Placental epithelial cell (primary cell): ENCODE measurements around the gene RAB13. TPM values are rescaled to one million over a fixed set of nuclear protein-coding genes. Genes with fewer than 3 reads are reported as not detected.

Experiments used
- small RNA-seq: library from RNA; depleted of rRNA; stranded (forward); fragments of <200 nt; gene quantifications from one replicate; pipeline ENCODE3, GENCODE V24; 2012
- total RNA-seq: library from RNA; depleted of rRNA; stranded (reverse); fragments of >200 nt; gene quantifications from 2 replicates; pipeline ENCODE4 v1.2.3, GENCODE V29; 2012

Gene RAB13
- total RNA-seq = 34.9 and 82.1 TPM in 2 replicates

DNA sequence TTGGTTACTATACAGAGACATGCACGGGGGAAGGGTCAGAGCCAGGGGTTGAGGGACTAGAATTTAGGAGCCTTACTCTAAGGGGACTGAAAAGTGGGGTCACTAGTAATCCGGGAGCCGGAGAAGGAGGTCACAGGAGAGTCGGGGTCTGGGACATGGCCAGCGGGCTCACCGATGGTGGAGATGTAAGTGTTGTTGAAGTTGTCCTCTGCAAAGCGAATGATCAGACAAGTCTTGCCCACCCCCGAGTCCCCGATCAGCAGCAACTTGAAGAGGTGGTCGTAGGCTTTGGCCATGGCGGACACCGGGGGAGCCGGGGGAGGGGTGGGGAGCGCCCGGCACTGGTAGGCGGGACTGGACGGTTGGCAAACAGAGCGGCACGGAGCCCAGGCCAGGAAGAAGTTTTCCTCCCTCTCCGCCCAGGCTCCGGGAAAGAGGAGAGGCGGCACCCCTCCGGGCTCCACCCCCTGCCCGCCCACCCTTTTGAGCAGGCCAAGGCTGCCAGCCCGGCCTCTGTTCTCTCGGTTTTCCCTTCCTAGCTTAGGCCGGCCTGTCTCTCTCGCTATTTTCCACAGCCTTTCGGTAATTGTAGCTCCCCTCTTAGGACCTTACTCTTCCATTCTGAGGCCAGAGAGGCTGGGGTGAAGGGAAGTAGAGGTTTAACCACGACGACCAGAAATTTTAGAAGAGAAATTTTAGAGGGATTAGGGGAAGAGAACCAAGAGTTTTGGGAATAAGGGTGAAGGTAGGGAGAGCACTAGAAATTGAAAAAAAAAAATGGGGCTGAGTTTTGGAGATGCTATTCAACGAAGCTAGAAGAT, at the start of gene RAB13:
Gene RAB13, minus strand, starts transcription at position 399 of the 821 bp plus-strand sequence. Its CDS starts 103 bp downstream, at position 296.

DNA sequence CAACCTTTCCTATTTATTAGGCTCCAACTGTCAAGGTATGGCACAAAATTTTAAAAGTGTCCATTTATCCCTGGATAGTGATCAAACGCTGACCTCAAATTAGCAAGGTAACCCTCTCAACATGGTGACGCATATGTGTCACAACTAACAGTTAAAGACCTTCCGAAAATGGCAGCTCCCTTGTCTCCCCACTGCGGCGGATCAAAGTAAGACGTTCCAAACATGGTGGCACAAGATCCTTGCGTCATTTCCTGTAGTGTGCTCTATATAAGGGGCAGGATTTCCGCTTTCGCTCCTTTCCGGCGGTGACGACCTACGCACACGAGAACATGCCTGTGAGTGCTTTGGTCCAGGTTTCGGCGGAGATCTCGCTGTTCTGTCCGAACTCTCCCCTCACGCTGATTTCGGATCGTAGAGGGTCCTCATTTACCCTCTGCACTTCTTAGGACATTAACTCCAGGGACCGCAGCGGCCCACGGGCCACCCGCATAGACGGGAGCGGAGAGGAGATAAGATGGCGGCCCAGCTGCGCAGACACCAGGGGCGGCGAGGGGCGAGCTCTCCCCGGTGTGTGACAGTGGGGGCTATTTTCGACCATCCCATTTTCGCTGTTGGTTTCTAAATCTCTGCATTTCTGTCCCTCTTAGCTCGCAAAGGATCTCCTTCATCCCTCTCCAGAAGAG, 4.5 kb upstream of the RAB13 start, which contains the start of gene RPS27:
Gene RPS27, plus strand, starts transcription at position 295 of the 683 bp plus-strand sequence. Its CDS starts 35 bp downstream, at position 330.

DNA sequence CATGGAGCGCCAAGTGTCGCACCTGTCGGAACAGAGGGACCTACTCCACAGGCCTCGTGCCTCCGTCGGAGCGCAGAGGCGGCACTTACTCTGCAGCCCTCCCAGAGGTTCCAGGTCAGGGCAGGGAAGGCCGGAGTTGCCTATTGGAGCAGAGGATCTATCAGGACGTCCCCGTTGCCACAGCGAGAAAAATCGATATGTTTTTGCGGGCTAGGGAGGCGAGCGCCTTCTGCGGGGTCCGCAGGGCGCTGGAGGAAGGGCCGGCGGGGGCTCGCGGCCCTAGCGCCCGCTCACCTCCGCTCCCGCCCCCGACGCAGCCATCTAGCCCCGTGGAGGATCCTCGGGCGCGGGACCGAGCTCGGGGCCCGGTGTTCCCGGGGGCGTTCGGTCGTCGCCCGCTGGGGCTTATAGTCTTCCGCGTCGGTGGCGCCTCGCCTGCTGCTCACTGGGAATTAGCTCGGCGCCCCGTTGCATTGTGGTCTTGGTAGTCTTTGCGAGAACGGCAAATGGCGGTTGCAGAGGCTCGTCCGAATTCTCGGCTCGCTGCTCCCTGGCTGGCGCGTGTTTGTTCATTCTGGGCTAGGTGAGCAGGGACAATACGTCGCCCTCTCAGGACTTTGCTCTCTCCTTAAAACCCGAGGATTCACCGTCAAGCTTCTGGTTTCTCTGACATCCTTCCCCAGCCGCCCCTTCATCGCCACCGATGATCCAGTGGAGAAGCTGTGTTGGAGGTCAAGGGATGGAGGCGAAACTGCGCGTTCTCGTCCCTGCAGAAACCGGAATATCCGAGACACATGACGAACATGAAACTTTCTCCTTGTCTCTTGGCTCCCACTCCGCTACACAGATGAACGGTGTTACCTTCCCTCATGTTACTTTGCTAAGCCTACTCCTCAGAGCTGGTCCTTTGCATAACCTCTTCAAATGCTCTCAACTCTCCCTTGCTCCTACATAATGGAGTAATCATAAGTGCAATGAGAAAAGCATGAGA, 8.6 kb downstream of the RAB13 start, which contains the start of gene JTB:
Gene JTB, minus strand, starts transcription at position 425 of the 991 bp plus-strand sequence. Its CDS starts 422 bp downstream, at position 3.

DNA sequence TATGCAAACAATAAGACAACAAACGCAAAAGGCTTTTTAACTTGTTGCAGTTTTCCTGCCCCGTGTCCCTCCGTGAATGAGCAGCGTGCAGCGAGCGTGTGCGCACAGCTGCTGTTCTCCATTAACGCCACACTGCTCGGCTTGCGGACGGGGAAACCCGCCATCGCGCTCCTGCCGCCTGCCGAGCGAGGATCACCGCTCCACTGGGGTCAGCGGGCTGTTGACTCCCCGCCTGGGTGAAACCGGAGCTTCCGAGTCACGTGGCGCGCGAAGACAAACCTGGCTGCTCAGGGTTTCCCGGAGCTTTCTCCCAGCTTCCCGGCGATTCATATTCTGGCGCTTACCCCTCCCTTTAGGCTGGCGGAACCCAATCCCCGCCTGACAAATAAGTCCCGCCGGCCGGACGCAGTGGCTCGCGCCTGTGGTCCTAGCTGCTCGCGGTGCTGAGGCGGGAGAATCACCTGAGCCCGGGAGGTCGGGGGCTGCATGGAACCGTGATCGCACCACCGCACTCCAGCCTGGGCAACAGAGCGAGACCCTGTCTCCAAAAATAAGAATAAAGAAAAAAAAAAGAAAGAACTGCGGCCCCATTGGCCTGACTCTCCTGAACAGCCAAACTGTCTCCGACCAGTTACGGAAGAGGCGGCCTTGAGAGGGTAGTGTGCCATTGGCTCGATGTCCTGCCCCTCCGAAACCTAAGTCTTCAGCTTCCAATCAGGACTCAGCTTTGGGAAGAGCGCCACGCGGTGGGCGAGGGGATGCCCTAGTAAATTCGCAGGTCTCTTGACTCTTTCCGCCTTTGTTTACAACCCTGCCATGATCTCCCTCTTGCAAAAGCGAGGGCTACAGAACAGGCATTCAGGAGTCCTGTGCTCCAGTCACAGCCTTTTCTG, 18.8 kb downstream of the RAB13 start, which contains the start of gene CREB3L4:
Gene CREB3L4, plus strand, starts transcription at position 796 of the 893 bp plus-strand sequence. CDS start 624 bp downstream, outside the sequence.

DNA sequence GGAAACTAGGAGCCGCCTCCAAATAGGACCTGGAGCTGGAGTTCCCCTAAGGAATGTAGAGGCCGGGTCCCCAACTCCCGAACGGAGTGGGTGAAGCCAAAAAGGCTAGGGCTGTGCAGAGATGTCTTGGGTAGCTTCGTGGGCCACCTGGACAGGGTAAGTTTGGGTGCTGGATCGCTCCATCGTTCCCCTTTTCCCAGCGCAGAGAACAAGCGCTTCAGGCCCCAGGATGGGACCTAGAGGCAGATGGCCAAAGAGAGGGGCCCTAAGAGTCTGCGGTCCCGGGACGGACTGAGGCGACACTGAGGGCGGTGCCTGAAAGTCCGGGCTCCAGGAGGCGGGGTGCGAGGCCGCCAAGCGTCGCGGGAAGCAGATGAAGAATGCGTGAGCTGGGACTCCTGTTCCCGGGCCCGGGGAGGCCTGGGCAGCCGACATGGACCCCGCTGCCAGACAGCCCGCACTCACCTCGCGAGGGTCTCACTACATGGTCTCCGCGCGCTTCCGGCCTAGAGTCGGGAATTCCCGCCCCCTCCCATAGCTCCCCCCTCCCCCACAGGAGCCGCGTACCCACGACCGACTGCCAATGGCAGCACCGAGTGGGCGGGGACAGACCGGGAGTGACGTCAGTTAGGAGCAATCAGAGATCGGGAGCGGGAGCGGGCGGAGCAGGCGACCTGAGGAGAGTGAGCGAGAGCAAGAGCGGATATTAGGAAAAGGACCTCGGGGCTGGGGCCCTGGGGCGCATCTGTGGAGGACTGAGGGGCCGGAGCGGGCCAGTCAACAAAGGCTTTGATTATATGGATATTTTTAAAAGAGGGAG, 22.9 kb downstream of the RAB13 start, which contains the start of gene SLC39A1:
Gene SLC39A1, minus strand, starts transcription at position 508 of the 820 bp plus-strand sequence. CDS start 822 bp downstream, outside the sequence.

DNA sequence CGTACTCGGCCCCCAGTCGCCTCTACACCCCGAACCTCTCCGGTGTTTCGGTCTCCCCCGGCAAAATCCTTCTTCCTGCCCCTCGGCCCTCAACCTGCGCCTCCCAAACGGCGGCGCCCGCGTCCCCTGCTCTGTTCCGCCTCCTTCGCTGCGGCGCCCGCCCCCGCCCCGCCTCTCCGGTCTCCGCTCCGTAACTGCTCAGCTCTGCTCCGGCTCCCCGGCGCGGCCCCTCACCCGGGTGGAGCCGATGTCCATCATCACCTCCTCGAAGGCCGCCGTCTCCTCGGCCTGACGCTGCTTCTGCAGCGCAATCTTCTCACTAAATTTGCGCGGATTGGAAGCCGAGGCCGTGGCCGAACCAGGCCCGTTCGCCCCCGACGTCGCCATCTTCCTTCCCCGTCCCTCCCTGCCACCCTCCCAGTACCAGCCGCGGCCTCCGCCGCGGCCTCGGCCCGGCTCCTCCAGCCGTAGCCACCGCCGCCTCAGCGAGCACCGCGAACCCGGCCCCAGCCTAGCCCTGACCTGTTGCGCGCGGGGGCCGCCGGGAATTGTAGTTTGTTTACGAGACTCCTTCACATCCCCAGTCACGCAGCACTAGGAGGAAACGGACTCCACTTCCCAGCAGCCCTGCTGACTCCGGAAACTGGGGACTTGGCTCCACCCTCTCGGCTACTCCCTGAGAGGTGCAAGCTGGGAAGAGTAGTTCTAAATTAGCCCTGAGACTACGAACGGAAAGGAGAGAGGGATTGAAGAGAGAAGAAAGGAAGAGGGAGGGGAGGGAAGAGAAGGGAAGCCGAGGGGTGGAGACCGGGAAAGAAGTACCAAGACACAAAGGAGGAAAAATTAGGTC, 27.8 kb downstream of the RAB13 start, which contains the start of gene CRTC2:
Gene CRTC2, minus strand, starts transcription at position 502 of the 850 bp plus-strand sequence. Its CDS starts 115 bp downstream, at position 387.

DNA sequence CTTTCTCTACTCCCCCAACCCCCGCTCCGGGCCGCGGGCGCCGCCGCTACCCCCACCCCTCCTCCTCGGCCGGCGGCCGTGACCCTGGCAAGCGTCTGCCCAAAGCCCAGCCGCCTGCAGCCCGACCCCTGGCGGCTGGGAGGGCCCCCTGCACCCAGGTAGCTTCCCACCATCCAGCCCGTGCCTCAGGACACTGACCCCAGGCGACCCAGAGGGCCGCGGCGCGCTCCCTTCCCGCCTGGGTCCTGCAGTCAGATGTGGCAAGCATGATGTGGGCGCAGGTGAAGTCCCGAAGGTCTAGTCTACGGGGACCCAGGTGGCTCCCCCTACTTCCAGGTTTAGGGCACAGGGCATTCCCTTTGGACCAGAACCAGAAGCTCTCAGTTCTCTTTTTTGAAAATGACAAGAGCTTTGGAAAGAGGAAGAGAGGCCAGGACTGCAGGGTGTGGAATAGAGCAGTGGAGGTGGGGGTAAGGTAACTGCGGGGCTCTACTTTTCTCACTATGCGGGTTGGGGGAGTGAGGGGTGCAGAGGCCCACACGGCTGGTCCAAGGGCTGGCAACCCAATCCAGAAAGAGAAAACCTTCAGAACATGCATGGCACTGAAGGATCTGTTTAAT, 39.4 kb downstream of the RAB13 start, which contains the start of gene DENND4B:
Gene DENND4B, minus strand, starts transcription at position 97 of the 620 bp plus-strand sequence. CDS start 2,344 bp downstream, outside the sequence.

Small RNAs within 50 kb of the gene (small RNA-seq; reads per million reads assigned to genes)
- gene MIR6737 = not detected

Other genes with a start within 250 kb of the RAB13 start
- gene SLC27A3, start 210.9 kb downstream of the RAB13 start, total RNA-seq = 23.9 and 24.5 TPM in 2 replicates
- 8.6 and 9.0 TPM in 2 replicates for gene GATAD2B, start 63.4 kb downstream of the RAB13 start, total RNA-seq
- gene DENND4B, start 39.6 kb downstream of the RAB13 start, total RNA-seq = 18.4 and 27.9 TPM in 2 replicates
- 7.9 and 15.3 TPM in 2 replicates for gene CRTC2, start 27.7 kb downstream of the RAB13 start, total RNA-seq
- 145 and 183 TPM in 2 replicates for gene SLC39A1, start 22.8 kb downstream of the RAB13 start, total RNA-seq
- 8.5 and 12.6 TPM in 2 replicates for gene CREB3L4, start 18.4 kb downstream of the RAB13 start, total RNA-seq
- gene JTB, start 8.7 kb downstream of the RAB13 start, total RNA-seq = 160 and 161 TPM in 2 replicates
- 948 and 4,030 TPM in 2 replicates for gene RPS27, start 4.4 kb upstream of the RAB13 start, total RNA-seq
- under 0.01 TPM in 1 of 2 replicates, not detected in the other for gene NUP210L, start 168.7 kb upstream of the RAB13 start, total RNA-seq
- 163 and 386 TPM in 2 replicates for gene TPM3, start 205.8 kb upstream of the RAB13 start, total RNA-seq
- not detected in 2 replicates for gene CFAP141, start 220.0 kb upstream of the RAB13 start, total RNA-seq
- gene UBAP2L, start 234.6 kb upstream of the RAB13 start, total RNA-seq = 73.8 and 101 TPM in 2 replicates